GM18517 (cell line): Measurements from ENCODE around the gene ATAD3A.
A peak's percentile ranks its signal among the peaks of the same experiment; 100 is the strongest.

Source experiments
- ATAC-seq: cut with Tn5 transposase; IDR thresholded peaks from one replicate; pipeline ENCODE4 v1.9.1; 2021; ENCODE audit warnings: mild to moderate bottlenecking, moderate library complexity; ENCODE audit not compliant: unreplicated experiment

The ATAD3A gene

DNA sequence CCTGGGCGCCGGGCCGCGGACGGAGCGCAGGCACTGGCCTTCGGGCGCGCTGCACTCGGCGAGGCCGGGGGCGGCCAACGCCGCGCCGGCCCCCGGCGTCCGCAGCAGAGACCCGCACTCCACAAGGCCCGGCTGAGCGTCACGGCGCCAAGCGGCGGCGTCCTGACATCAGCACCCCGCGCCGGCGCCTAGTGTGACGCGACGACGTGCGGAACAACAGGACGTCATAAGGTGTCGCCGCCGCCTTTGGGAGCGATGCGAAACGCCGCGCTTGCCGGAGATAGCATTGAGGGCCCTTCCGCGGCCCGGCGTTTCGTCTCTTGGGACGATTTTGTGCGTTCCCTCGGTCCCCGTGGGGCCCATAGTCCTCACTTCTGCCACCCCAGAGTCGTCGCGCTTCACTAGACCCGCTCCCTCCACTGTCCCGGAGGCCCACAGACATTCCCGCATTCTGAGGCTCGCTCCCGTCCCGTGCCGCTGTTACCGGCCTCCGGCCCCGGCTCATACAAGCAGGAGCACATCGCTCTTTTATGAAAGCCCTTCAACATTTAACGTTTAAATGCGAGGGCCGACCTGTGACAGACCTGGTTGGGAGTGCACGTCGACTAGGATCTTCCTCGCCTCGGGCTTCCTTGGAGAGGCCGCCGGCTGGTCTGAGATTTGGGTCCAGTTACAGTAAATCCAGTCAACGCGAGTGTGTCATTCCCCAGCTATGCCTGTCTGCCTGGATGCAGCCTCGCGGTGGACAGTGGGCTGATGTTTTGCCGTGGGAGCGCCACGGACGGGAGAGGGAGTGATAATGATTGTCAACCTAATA is 63.0 kb downstream of the ATAD3A start, which contains the start of gene SSU72:
SSU72 (minus strand) TSS at position 143 of the 817 bp plus-strand sequence. CDS start 306 bp downstream, outside the sequence.
- ATAC-seq, result peak; percentile 71

DNA sequence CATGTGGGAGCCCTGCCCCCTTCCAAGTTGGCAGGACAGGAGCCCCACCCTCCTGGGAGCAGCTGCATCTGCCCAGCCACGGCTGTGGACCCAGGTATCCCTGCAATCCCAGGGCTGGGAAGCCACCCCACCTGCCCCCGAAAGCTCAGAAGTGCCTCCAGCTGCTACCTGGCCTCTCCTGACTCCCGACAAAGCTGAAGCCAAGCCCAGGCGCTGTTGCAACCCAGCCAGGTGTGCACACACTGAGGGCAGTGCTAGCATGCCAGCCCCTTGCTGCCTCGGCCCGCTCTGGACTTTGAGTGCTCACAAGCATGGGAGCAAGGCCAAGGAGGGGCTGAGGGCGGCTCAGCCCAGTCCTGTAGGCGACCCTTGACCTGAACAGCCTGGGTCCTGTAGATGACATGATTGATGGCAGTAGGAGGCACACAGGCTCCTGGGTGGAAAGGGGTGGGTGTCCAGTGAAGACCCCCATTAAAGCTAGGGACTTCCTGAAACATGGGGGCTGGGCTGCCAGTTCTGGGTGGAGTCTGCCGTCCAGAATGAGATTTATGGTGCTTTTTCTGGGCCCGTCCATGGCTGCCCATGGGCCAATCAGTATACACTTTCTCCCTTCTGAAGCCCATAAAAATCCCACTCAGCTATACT is 65.5 kb downstream of the ATAD3A start:
- no peak for ATAC-seq

DNA sequence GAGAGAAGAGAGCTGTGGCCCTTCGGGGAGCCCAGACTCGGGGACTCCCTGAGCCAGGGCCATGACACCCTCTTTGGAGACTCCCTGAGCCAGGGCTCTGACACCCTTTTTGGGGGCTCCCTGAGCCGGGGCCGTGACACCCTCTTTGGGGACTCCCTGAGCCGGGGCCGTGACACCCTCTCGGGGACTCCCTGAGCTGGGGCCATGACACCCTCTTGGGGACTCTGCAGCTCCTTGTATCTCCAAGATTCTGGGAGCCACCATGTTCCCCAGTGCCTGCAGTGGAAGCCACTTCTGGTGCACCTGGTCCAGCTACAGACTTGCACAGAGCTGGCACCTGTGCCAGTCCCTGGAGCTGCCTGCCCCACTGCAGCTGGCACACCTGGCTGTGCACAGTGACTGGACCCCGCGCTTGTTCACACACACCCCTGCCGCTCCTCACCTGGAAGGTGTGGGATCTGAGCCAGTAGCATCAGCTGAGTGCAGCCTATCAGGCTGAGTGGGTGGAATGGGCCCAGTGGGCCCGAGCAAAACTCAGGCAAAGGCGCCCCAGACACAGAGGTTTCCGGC is 66.5 kb downstream of the ATAD3A start:
- no peak for ATAC-seq

DNA sequence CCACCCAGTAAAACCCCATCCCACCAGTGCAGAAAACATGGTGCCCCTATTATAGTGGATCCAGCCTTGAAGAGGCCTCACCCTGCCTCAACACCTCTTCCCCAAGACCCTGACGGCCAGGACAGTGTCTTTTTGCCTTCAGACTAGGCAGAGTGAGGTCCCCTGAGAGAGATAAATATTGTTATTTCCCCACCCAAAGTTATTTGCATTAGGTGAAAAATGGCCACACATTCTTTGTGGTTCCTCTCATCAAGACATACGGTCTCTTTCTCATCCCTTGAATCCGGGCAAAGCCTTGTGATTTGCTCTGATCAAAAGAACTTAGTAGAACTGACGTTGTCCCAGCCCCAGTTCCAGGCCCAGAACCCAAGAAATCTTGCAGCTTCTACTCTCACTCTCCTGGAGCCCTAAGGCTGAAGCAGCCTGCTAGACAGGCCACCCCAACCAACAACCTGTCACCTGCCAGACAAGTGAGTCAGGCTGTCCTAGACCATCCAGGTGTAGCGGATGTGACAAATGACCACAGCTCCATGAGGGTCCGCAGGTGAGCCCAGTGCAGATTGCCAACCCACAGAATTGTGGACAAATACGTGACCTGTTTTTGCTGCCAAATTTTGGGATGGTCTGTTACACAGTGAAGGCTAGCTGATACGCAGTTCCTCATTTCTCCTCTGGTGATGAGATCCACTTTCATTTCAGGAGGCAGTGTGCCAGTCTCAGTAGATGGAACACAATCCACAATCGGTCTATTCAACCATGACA is 70.8 kb downstream of the ATAD3A start:
- no peak for ATAC-seq

DNA sequence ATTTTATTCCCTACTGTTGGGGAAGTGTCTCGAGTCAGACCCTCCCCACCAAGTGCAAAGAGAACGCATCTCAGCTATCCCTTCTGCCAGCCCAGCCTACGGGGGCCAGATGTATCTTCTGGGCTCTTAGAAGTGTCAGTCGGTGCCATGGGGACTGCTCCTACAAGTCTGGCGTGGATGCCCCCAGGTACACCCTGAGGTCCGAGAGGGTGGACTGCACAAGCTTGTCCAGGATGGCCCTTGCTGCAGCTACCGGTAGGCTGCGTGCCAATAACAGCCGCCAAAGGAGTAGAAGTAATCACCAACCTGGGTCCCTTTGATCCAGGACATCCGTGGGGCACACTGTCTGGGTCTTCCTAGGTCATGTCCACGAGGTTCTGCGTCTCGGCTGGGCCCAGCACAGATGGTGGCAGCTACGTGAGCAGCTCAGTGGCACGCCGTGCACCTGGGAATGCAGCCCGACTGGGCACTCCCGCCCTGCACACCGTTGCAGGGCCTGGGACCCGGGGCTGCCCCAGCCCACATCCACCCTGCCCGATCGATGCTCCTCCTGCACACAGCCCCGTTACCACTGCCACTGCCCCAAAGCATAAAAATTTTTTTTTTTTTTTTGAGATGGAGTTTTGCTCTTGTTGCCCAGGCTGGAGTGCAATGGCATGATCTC is 71.5 kb downstream of the ATAD3A start:
- ATAC-seq, result no peak
